ENCODE results near the gene LSM4.
"Not testable (repeated sequence)": the region's sequence is repeated elsewhere in the genome, so short reads cannot be mapped to it uniquely, and the experiment has no call there.

The LSM4 gene

DNA sequence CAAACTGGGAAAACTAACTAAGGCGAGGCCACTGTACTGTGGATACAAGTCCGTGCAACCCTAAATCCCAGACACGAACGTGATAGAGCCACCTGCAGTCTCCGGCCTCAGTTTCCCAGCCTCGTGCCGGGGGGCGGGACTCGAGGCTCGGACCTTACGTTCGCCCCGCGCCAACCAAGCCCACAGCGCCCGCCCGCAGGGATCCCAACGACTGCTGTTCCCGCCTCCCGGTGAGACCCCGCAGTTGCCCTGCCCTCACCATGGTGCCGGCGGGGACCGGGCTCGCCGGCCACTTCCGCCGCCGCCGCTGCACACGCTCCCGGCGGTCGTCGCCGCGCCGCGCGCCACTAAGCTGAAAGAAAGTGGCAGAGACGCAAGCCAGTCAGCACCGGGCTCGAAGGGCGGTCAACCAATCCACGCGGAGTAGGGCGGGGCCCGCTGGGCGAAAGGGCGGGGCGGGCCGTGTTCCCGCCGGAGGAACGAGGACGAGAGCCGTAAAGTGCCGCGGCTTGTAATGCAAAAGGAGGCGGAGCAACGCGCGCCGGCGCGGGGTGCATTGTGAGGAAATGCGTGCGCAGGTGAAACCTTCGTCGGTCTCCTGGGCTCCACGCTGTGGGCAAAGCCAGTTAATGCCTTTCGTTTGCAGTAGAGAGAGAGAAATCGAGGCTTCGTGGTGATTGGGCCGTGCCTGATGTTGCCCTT is at the start of gene LSM4:
LSM4 (minus strand) TSS at position 318 of the 702 bp plus-strand sequence; CDS start at position 262, 56 bp downstream.
- peak; percentile 100 for DNase-seq

DNA sequence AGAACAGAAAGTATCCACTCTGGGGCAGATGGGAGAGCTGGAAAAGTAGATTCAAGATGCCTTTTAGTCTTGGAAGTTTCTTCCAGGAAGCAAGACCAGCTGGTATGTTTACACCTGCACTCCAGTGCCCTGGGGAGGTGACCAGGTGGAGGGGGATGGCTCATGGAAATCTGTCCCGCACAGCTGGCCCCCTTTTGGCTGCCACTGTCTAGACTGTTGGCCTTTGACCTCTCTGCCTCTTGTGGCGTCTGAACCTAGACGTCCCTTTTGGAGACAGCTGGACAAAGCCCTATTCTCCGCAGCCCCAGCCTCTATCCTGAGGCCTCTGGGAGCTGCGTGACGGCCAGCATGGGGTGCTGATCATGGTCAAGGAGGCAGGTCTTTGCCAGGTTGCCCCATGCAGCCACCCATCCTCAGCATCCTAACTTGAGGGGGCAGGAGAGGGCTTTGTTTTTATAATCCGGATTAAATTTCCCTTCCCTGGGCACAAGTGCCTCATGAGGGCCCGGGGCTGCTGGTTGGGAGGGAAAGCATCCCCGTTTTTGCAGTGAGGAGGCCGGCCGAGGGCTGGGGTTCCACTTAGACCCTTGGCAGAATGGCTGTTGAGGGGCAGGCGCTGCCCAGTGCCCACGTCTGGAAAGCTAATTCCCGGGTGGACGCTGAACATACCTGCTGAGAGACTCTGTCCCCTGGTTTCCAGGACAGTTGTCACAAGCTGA is 45.8 kb upstream of the LSM4 start:
- no peak for DNase-seq

DNA sequence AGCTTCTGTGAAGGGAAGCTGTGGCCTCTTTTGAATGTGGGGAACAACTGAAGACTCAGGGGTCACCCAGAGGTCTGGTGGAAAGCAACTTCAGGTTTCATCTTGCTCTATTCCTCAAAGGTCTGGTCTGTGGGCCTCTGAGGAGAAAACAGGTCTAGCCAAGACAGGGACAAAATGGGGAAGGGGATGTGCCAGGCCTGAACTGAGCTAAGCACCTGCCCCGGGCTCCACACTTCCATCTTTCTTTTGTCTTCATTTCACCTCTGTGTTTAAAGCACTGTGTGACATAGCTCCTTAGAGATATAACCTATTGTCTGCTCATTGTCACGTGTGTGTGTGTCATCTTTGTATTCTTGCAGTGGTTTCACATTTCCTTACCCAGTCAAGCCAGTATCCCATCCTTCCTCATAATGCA is 43.2 kb upstream of the LSM4 start:
- no peak for DNase-seq

DNA sequence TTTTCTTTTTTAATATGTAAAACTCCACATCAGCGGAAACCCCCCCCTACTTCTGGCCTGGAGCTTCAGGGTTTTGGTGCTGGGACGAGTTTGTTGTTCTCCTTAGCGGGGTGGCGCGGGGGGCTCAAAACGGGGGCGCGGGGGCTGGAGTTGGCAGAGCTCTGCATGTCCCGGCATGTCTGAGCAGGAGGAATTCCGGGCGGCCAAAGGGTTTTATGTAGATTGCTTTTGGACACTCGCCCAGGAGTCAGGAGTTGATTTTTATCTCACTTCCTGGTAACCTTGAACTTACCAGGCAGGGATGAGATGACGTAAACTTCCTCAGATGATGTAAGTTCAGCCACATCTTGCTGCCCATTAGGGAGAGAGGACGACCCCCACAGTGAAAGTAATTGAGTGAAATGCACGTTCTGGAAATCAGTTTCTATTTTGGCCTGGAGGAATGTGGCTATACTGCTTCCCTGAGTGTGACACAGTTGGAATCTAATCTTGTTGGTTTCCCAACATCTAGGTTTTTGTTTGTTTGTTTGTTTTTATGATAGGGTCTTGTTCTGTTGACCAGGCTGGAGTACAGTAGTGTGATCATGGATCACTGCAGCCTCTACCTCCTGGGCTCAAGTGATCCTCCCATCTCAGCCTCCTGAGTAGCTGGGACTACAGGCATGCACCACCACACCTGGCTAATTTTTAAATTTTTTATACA is 42.1 kb upstream of the LSM4 start:
- DNase-seq: no peak

DNA sequence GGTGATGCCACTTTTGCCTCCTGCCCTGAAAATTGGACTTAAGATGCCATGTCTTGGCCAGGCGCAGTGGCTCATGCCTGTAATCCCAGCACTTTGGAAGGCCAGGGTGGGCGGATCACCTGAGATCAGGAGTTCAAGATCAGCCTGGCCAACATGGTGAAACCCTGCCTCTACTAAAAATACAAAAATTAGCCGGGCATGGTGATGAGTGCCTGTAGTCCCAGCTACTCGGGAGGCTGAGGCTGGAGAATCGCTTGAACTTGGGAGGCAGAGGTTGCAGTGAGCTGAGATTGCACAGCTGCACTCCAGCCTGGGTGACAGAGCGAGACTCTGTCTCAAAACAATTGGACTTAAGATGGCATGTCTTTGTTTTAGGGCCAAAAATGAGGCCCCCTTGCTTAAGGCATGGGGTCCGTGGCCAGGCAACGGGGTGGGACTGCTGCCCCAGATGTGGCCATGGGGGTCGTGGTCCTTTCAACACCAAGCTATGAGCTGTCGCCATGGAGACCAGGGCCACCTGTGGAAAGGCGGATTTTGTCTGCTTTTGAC is 41.5 kb upstream of the LSM4 start:
- DNase-seq: not testable (repeated sequence)

DNA sequence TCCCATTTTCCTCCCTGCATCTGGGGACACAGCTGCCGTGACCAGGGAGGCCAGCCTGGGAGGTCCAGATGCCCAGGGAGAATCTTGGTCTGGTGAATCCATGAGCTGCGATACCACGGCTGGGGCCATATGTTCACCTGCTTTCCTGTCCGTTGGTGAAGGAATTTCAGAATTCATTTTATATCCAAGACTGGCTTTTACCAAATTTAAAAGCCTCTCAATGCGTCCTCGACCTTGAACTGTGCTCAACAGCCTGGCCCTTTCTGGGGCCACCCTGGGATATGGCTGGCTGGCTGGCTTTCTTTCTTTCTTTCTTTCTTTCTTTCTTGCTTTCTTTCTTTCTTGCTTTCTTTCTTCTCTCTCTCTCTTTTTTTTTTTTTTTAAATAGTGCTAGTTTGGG is 40.9 kb upstream of the LSM4 start:
- no peak for DNase-seq

DNA sequence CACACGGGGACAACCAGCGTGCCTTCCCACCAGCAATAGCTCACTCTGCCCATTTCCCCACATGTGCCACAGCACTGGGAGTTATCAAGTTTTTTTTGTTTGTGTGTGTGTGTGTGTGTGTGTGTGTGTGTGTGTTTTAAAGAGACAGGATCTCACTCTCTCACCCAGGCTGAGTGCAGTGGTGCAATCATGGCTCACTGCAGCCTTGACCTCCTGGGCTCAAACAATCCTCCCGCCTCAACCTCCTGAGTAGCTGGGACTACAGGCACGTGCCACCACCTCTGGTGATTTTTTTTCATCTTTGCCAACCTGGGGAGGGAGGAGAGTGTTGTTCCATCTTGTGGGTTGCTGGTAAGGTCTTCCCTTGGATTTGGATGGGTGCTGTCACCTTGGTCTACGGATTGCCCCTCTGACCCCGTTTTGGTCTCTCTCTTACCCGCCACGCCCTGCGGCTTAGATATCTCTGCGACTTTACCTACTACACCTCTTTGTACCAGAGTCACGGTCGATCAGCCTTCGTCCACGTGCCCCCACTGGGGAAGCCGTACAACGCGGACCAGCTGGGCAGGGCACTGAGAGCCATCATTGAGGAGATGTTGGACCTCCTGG is 40.2 kb upstream of the LSM4 start:
- DNase-seq: no peak

DNA sequence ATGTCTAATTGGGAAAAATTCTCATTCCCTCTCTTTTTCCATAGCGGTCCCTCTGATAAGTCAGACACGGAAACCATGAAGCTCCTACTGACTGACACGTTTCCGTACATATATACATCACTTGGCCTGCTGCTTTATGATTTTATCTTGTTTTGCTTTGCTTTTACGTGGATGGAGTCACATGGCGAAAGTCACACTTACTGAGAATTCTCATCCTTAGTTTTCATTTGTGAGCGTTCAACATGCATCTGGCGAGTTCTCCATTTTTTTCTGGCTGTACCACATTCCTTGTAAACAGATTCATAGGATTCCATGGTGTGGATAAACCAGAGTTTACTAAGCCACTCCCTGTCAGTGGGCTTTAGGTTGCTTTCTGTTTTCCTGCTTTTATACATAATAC is 38.8 kb upstream of the LSM4 start:
- no peak for DNase-seq

DNA sequence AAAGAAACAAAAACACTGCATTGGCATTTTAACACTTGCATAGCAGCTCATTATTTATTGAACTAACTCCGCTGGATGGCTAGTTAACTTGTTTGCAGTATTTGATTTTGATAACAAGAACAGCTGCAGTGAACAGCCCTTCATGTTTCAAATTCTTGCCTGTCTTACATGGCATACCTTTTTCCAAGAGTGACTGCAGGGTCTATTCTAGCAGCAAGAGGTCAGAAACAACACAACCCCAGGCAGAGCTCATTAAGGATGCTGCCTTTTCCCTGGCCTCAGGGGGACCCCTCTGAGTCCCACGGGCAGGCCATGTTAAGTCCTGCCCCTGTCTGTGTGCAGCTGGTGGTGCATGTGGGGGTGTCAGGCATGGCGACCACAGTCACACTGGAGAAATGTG is 34.2 kb upstream of the LSM4 start:
- DNase-seq: no peak

DNA sequence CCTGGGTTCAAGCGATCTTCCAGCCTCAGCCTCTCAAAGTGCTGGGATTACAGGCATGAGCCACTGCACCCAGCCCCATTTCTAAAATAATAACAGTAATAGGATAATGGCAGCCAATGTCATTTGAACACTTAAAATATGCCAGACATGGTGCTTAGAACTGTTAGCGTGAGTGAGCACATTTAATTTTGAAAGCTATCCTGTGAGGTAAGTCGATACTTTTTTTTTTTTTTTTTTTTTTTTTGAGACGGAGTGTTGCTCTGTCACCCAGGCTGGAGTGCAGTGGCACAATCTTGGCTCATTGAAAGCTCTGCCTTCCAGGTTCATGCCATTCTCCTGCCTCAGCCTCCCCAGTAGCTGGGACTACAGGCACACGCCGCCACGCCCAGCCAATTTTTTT is 31.9 kb upstream of the LSM4 start:
- not testable (repeated sequence) for DNase-seq

DNA sequence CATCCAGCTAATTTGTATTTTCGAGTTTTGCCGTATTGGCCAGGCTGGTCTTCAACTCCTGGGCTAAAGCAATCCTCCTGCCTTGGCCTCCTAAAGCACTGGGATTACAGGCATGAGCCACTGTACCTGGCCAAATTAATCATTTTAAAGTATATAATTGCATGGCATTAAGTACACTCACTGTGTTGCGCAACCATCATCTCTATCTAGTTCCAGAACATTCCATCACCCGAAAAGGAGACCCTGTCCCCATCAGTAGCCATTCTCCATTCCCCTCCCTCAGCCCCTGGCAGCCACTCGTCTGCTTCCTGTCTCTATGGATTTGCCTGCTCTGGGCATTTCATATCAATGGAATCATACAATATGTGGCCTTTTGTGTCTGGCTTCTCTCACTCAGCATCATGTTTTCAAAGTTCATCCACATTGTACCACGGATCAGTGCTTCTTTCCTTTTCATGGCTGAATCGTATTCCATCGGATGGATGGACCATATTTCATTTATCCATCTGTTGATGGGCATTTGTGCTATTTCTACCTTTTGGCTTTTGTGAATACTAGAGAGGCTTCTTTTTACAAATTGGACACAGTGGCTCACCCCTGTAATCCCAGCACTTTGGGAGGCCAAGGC is 30.6 kb upstream of the LSM4 start:
- no peak for DNase-seq

DNA sequence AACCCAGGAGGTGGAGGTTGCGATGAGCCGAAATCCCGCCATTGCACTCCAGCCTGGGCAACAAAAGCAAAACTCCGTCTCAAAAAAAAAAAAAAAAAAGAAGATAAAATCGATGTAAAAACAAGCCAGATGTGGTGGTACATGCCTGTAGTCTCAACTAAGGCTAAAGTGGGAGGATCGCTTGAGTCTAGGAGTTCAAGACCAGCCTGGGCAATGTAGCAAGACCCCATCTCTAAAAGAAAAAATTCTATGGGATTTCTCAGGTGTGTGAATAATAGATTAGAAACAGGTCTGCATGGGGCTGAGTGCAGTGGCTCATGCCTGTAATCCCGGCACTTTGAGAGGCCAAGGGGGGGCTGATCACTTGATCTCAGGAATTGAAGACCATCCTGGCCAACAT is 28.7 kb upstream of the LSM4 start:
- no peak for DNase-seq

DNA sequence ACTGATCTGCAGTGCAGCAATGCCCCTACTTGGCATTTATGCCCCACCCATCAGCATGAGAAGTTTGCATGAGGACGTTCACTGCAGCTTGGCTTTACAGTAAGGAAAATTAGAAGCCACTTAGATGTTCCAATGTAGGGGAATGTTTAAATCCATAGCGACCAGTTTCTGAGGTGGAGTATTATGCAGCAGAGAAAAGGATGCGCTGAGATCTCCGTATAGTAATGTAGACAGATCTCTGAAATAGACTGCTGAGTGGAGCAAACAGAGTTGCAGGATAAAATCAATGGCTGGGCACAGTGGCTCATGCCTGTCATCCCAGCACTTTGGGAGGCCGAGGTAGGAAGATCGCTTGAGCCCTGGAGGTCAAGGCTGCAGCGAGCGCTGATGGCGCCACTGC is 27.6 kb upstream of the LSM4 start:
- DNase-seq: no peak

DNA sequence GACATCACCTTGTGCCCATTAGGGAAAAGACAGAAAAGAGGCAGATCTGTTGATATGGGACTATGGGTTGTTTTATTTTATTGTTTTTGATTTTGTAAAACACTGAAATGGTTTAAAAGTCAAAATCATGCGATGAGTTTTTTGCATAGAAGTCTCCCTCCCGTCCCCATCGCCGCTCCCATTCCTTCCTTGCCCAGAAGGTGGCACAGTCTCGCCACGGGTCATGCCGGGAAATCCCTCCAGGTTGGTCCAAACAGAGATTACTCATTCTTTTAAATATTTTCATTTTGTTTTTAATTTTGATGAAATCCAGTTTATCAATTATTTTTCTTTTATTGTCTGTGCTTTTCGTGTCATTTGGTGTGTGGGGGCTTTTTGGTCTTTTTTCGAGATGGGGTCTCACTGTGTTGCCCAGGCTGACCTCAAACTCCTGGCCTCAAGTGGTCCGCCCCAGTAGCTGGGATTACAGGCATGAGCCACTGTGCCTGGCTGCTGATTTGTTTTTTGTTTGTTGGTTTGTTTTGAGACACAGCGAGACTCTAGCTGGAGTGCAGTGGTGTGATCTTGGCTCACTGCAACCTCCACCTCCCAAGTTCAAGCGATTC is 26.8 kb upstream of the LSM4 start:
- DNase-seq: peak; percentile 20

DNA sequence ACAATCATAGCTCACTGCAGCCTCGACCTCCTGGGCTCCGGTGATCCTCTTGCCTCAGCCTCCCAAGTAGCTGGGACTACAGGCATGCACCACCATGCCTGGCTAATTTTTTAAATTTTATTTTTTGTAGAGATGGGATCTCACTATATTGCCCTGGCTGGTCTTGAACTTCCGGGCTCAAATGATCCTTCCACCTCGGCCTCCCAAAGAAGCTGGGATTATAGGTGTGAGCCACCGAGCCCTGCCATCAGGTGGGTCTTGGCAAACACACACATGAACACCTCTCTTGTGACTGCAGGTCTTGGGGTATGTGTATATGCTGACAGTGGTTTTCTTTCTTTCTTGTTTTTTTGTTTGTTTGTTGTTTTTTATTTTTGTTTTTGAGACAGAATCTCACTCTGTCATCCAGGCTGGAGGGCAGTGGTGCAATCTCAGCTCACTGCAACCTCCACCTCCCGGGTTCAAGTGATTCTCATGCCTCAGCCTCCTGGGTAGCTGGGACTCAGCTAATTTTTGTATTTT is 26.0 kb upstream of the LSM4 start:
- DNase-seq: not testable (repeated sequence)

DNA sequence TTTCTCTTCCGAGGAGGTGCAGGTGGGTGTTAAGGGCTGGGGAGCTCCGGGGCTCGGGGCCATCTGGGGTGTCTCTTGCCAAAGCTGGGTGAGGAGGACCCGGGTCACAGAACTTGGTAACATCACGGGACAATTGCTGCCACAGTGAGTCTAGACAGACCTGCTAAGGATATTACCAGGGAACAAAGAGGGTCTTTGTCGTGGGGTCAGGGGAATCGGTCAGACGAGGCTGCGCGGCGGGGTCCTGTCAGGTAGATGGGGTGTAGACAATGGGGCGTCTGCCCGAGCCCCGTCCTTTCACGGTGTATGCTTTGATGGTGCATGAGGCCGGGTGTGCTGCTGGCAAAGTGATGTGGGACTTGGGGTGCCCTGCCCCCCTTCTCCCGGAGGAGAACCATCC is 25.3 kb upstream of the LSM4 start:
- no peak for DNase-seq

DNA sequence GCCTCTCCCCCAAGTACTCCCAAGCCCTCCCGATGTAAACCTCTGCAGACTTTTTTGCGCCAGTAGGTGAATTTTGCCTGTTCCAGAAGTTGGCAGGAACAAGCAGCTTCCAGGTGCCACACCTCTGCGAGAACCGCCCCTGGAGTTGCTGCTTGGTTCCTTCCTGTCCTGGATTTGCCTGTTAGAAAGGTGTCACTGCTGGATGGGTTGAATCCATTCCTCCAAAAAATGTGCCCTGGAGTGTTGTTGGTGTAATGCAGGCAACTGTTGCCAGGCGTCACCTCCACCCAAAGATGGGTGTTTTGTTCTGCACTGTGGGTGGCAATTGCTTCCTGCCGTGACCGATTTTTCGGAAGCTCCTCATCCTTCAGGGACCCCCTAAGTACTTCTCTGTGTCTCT is 23.2 kb upstream of the LSM4 start:
- DNase-seq: no peak

DNA sequence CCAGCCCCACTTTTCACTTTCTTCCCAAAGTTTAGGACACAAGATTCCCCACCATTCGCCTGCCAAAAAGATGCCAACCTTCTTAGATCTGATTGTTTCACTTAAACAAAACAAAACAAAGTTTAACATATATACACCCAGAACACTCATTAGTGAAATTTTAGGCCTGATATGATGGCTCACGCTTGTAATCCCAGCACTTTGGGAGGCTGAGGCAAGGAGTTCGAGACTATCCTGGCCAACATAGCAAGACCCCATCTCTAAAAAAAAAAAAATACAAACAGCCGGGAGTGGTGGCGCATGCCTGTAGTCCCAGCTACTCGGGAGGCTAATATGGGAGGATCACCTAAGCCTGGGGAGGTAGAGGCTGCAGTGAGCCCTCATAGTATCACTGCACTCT is 22.4 kb upstream of the LSM4 start:
- no peak for DNase-seq

DNA sequence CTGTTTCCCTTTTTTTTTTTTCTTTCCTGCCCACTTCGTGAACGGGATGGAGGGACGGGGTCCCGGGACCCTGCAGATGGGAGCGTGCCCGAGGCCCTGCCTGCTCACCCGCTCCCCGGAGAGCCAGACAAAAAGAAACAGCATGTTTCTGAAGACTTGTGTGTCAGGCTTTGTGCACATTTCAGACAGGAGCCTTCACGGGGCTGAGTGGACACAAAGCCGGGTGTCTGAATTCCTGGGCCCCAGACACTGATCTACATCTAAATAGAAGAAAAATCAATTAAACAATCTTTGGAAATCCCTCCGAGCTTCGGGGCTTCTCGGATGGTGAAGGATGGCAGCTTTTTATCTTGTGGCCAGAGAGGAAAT is 21.7 kb upstream of the LSM4 start:
- no peak for DNase-seq

DNA sequence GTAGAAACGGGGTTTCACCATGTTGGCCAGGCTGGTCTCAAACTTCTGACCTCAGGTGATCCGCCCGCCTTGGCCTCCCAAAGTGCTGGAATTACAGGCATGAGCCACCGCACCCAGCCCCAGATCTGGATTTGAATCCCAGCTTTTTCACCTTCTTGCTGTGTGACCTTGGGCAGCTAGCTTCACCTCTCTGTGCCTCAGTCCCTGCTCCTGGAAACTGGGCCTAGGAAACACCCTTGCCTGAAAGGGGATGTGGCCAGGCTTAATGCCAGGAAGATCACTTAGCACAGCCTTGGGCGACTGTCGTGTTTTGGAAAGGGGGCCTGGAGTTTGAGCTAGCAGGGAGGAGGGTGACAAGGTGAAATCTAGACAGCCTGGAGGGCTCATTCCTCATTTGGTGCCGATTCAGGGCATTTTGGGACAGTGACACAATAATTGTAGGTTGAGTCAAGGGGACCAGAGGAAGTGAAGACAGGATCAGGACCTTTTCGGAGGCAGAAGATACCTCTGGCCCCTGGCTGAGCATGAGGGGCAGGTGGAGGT is 19.3 kb upstream of the LSM4 start:
- DNase-seq: no peak

DNA sequence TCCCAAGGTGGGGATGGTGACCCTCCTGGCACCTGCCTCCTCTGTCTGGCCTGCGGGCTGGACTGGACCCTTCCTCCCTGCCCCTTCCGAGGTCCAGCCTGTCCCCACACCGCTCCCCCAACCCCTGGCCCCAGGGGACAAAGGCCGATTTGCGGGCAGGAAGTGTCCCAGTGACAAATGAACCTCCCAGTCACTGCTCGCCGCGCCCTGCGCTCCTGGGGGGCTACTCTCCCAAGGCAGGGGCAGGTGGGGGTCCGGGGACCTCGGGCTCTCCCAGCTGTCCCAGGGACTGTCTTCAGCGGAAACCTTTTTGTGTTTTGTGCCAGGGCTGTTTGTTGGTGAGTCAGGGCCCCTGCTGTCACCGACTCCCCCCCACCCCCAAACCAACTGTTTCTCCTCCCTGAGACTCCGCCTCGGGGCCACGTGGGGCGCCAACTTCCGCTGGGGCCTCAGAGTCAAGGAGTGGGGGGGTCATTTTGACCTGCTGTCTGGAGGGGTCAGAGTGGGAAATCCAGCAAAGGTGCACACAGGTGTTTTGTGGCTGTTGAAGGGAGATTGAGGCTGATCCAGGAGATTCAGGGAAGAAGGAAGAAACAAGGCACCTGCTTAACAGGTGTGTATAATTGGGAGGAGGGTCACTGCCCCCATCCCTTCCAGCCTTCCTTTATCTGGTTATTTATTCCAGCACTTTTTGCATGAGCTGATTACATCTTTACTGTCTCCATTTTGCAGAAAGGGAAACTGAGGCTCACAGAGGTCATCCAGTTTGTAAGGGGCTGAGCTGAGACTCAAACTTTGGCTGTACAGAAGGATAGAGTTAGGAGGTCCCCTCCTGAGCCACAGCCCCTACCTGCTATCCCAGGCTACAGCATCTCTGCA is 18.4 kb upstream of the LSM4 start:
- DNase-seq: peak; percentile 67
